ENCODE data around the gene DPT.
"Not testable (repeated sequence)": the region's sequence is repeated elsewhere in the genome, so short reads cannot be mapped to it uniquely, and the experiment has no call there.

Gene DPT

GRCh38 chr1:168728473-168729404, at the start of gene DPT:
Gene DPT (minus strand): TSS chr1:168729206. CDS start chr1:168729174, 32 bp downstream.
- DNase-seq = no peak

- no peak for DNase-seq
These were observed 46.4 kb upstream of the DPT start for GRCh38 chr1:168775366-168775765.

- DNase-seq = no peak
These were observed 45.2 kb upstream of the DPT start for GRCh38 chr1:168774241-168774640.

DNA sequence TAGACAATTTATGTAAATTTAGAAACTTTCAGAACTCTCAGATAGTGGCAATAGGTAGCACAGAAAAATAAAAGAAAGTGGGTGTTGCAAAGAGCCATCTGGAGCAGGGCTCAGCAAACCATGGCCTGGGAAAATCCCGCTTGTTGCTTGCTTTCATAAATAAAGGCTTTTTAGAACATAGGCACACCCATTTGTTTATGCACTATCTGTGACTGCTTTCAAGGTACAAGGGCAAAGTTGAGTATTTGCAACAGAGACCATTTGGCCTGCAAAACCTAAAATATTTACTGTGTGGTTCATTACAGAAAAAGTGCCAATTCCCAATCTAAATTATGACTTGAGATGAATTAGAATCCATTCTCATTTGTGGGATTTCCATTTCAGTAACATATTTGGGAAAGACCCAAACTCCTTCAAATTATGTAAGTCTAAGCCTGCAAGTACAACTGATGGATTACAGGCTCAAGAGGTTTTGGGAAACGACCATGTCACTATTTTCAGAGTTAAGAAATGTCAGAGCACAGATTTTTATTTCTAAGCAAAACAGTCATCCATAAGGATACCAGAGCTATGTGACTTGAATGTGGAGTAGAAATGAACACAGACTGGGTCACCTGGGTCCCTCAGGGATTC, 43.5 kb upstream of the DPT start:
- DNase-seq = no peak

GRCh38 chr1:168771104-168771630, 42.2 kb upstream of the DPT start:
- no peak for DNase-seq

GRCh38 chr1:168769893-168770292, 40.9 kb upstream of the DPT start:
- not testable (repeated sequence) for DNase-seq

- no peak for DNase-seq
These were observed 39.0 kb upstream of the DPT start for GRCh38 chr1:168767894-168768584.

DNA sequence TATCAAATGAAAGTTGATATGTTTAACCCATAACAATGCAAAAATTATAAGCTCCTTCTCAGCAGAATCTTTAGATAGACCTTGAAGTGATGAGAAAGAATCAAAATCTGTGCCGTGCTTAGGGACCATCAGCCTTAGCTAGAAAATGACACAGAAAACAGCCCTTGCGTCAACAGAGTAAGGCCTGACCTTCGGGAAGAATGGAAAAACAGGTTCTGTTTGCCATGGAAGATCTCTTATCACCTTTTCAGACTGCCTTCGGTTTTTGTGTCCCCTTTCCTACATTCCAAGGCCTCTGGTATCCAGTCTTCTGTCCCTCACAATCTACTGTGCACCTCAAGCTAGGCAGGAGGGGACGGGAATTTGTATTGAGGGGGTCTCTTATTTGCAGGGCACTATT, 37.6 kb upstream of the DPT start:
- DNase-seq = no peak

- DNase-seq = peak; percentile 21 to 26
These were observed 34.0 kb upstream of the DPT start for GRCh38 chr1:168763031-168763430.

GRCh38 chr1:168762473-168762872, 33.5 kb upstream of the DPT start:
- no peak for DNase-seq

DNA sequence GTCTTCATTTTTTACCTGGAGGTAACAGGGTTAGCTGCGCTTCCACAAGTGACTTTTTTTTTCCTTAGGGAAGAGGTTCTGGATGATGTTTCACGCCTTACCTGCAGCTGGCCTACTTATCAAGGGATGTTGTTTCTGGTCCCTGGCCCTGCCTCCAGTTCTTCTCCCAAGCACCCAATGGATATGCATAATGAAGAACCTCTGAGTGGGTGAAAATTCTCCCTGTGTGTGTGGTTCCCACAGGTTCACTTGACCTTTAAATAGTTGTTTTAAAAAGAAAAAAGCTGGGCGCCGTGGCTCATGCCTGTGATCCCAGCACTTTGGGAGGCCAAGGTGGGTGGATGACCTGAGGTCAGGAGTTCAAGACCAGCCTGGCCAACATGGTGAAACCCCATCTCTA, 31.8 kb upstream of the DPT start:
- DNase-seq = no peak

DNA sequence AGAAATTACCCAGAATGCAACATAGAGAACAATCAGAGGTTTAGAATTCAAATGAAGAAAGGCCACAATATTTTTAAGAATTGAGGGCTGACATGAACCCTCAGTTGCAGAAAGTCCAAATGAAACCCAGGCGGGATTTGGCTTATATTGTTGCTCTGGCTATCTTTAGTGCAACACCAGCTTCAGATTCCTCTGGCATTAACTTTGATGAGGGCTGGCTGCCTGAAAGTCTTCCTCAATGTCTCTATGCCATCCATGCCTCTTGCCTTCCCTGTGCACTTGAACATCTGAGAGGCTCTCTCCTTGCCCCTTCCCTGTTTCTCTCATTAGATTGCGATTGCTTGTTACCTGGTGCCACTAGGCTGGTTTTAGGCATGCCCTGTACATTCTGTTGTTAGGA, 31.2 kb upstream of the DPT start:
- DNase-seq = no peak

DNA sequence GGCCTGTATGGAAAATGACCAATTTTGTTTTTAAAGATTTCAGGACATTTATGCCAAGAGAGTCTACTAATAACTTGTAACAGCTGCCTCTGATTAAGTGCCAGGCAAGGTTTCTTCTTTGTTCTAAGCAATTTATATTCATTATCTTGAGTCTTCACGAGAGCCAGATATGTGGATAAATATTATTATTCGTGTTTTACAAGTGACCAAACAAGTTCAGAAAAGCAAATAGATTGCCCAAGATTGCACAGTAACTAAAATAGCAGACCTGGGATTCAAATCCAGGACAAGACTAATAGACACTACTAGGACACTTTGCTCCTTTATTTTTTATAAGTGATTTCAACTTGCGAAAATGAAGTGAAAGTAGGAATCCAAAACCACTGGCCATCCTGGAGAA, 30.1 kb upstream of the DPT start:
- DNase-seq = no peak

DNA sequence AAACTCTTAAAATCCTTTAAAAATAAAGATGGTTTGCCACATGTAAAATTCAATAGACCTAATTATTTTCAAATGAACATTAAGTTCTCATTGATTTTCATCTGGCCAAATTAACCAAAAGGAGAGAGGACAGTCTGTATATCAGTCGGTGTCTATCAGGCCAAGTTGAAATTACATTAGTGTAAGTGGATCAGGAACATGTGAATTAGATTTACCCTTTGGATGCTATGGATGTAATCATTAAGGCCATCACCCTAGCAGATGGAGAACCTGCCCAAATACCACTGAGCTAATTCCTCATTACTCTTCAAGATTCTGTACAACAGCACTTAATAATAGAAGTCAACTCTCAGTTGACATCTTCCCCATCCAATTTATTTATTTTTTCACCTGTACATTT, 29.5 kb upstream of the DPT start:
- DNase-seq = no peak

DNA sequence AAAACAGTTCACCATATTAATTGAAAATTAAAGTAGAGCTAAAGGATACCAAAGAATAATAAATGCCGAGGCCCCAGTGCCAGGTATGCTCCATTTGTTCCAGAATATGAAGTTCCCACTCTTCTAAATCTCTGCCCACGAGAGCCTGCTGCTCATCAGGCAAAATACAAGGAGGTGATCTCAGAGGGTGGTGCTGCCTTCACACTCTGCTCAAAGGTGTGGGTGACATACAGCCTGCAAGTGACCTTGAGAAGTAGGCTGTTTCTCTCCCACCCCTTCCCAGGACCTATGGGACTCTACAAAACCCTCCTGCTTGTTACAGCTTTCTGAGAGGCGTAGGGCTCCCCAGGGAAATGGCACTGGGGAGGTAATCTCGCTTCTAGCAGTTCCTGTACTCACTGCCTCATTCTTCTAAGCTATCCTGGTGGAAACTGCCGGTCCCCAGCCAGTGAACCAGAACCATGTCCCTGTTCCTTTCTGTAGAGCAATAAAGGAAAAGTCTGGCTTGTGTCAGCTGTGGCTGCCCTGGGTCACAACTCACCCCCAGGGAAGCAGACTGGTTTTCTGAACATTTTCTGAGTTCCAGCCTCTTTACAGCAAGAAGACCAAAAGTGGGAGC, 26.9 kb upstream of the DPT start:
- DNase-seq = no peak

GRCh38 chr1:168752171-168752832, 23.3 kb upstream of the DPT start:
- no peak for DNase-seq

DNA sequence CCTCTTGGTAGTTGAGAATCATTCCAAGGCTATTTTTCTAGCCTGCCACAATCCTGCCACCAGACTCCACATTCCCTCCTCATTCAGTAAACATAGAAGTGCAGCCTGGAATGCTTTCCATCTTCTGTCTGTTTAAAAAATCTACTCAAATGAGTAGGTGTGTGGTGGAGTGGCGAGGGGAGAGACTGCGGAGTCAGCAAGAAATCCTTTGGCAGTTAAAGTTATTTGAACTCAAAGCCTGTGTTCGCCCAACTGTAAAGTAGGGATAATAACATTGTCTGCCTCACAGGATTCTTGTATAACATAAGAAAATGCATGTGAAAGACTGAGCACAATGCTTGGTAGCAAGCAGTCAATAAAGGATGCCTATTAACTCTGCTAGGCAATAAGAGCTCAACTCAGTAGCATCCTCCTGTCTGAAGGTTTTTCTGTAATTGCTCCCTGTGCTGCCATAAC, 22.2 kb upstream of the DPT start:
- DNase-seq = no peak

- DNase-seq = no peak
These were observed 14.1 kb upstream of the DPT start for GRCh38 chr1:168742994-168743650.

DNA sequence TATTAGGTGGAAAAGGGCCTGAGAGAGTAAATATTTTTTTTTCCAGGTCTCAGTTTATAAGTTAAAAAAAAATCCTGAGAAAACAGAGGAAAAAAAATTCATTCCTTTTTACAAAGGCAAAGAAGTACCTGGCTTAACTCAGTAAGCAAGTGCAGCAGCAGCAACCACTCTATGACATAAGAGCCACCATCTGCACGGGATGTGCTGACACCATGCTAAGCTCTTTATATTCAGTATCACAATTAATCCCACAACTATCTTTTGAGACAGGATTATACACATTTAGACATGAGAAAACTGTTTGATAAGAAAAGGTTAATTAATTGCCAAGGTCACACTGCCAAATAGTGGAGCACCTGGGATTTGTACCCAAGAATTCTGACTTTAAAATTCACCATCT, 13.4 kb upstream of the DPT start:
- DNase-seq = no peak

- DNase-seq = no peak
These were observed 10.9 kb upstream of the DPT start for GRCh38 chr1:168739908-168740307.

DNA sequence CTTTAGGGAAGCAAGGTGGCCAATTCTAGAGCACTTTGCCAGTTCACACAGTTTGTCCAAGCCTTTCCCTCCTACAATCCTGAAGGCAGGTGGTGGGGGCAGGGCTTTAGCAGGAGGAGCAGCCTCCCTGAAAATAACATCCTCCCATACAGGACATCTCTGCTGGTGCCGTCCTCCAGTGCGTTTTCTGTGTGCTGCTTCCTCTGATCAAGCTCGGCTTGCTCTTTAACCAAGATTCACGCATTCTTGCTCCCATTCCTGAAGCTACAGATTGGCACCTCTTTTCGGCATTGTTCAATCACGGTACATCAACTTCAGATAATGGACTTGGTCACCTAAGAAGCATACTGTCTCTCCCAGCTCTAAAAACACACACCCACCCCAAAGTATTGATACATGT, 7.5 kb upstream of the DPT start:
- DNase-seq = no peak

DNA sequence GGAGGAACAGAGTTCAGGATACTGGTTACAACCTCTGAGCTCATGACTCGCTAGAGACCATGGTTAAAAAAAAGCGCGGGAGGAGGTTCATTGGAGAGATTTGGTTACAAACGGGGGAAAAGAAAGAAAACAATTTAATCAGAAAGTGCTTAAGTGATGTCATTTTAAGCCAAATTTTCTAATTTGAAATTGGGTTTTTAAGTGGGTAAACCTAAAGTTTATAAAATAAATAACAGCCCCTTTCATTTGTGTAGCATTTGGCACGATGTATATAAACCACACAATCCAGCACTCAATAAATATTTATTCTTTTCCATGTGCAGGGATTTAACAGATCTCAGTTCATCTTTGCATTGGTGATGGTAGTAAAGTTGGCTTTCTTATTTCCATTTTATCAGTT, 7.0 kb upstream of the DPT start:
- DNase-seq = no peak

Data from activated T-cell treated with anti-CD3 and anti-CD28 coated beads, Interleukin-2, amount 50 U/mL, for 48 hours (primary cell).